GM11168 (cell line): ENCODE data around the gene TOM1L1.

ENCODE experiments used
- in situ Hi-C: fragments of 300-500 bp; cut with MboI; formaldehyde crosslinking; loops from one replicate; pipeline ENCODE4 v1.12.0; 2022; ENCODE audit warnings: low sequenced_read_pairs; ENCODE audit not compliant: unreplicated experiment

TOM1L1 gene

GRCh38 chr17:54941285-54941684 lies 40.6 kb downstream of the TOM1L1 start:
- in situ Hi-C loops = no loop called here

DNA sequence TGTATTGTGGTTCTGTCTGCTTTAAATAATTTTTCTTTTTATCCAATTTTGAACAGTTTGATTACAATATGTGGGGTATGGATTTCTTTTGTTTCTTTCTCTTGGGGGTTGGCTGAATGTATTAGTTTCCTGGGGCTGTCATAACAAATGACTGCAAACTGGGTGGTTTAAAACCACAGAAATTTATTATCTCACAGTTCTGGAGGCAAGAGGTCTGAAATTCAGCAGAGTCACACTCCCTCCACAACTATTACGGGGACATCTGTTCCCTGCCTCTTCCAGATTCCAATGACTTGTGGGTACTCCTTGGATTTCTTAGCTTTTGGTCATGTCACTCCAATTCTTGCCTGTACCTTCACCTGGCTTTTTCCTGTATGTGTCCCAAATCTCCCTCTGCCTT lies 44.1 kb downstream of the TOM1L1 start:
- in situ Hi-C loops = no loop called here

DNA sequence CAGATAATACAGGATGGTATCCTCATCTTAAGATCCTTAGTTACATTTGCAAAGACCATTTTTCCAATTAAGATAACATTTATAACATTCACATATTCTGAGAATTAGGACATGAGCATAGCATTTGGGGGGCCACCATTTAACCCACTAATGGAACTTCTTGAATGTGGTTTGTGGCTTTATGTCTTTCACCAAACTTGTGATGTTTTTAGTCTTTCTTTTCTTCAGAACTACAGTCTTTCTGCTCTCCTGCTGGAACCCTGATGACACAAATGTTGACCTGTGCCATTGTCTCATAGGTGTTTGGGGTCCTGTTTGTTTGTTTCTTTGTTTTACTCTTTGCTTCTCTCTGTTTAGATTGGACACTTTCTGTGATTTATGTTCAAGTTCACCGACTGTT lies 44.6 kb downstream of the TOM1L1 start:
- in situ Hi-C loops = no loop called here

- in situ Hi-C loops = no loop called here
Measured at GRCh38 chr17:54945671-54946070, 45.0 kb downstream of the TOM1L1 start.

DNA sequence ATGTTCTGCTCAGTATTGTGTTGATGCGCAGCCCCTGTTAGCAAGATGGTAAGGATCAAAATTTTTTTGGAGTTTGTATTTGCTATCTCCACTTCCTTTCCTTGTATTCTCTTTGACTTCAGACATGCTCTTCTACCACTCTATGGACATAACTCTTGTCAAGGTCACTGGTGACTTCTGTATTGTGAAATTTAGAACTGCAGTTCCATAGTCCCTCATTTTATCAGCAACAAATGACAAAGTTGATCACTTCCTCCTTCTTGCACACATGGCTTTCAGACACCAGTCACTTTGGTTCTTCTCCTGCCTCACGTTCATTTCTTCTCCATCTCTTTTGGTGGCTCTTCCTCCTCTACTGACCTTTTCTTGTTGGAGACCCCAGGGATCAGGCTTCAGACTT lies 46.7 kb downstream of the TOM1L1 start:
- in situ Hi-C loops = no loop called here

- in situ Hi-C loops = no loop called here
Measured at GRCh38 chr17:54948380-54948779, 47.7 kb downstream of the TOM1L1 start.

GRCh38 chr17:54950116-54950515 lies 49.5 kb downstream of the TOM1L1 start:
- in situ Hi-C loops = no loop called here

DNA sequence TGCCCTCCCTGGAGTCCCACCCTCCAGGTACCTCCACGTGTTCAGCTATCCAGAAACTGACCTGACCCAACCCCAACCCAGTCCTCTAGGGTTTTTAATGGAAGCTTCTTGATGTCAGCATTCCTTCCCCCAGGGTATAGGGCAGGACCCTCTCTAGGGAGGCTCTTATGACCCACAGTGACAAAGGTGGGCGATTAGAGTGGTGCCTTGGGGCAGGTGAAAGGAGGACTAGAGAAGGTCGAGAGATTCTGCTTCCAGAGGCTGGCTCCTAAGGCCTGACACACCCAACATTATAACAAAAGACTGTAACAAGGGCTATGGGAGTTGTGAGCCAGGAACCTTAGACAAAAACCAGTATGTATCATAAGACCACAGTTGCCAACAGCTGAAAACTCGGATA lies 50.6 kb downstream of the TOM1L1 start:
- in situ Hi-C loops = no loop called here

- in situ Hi-C loops = no loop called here
Measured at GRCh38 chr17:54956791-54957190, 56.1 kb downstream of the TOM1L1 start.

DNA sequence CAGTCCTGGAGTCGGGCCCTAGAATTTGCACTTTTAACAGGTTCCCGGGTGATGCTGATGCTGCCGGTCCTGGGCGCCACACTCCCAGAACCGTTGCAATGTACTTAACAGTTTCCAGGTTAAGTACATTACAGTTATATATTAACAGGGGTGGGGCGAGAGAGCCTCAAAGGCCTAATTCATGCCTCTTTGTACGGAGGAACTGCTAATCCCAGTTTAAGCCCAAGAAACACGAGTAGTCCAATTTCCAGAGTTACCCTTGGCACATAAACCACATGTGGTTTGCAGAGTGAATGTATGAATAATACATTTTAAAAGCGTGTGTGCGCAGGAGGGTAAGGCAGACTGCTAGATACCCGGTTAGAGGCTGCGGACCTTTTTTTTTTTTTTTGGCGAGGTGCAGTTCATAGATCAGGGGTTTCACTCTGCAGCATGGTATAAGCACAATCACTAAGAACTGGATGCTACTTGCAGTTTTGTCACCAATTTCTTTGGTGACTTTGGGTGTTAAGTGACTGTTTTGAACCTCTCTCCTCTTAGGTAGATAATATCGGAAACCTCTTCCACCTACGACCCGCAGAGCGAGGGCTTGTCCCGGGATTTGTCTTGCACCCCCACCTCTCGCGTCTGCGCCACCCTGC lies 67.1 kb downstream of the TOM1L1 start:
- in situ Hi-C loops = no loop called here

GRCh38 chr17:54968262-54968987 lies 67.8 kb downstream of the TOM1L1 start, which contains the start of the genes COX11 and STXBP4:
TSS of gene COX11 (minus strand) at chr17:54968654. CDS start at chr17:54968646, 8 bp downstream.
TSS of gene STXBP4 (plus strand) at chr17:54968765. CDS start at chr17:54986220, 17,455 bp downstream.
- in situ Hi-C loops = no loop called here

DNA sequence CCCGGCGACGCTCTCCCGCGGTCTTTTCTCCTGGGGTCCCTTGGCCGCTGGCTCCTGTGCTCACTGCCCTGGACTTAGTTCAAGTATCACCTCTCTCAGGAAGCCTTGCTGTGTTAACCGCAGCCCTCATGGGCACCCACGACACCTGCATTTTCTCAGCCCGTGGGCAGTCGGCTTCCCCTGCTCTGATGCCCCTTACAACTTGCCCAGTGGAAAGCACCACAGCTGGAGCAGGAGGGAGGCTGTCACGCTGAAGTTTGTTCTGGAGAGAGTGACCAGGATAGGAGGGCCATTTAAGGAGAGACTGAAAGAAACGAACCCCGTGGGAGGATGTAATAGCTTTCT lies 68.3 kb downstream of the TOM1L1 start:
- in situ Hi-C loops = no loop called here

GRCh38 chr17:54969658-54970572 lies 69.3 kb downstream of the TOM1L1 start:
- in situ Hi-C loops = no loop called here

DNA sequence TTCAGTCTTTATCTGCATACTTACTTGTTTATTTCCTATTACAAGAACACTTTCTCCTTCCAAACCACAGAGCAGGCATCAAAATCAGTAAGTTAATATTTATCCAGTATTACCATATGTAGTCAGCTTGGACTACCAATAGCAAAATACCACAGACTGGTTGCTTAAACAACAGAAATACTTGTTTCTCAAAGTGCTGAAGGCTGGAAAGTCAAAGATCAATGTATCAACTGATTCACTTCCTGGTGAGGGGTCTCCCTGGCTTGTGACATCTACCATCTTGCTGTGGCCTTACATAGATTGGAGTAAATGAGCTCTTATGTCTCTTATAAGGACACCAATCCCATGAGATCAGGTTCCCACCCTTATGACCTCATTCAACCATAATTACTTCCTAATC lies 70.5 kb downstream of the TOM1L1 start:
- in situ Hi-C loops = no loop called here

DNA sequence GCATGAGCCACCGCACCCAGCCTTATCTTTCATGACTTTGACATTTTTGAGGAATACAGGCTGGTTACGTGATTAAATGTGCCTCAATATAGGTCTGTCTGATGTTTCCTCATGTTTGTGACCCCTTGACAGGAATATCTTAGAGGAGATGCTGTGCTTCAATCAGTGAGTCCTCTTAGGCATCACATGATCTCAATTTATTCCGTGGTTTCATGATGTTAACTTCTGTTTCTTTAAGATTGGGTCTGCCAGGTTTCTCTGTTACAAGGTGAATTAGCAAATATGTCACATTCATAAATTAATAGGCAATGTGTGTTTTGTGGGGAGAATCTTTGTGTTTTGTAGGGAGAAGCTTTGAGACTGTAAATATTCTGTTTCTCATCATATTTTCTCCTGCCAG lies 71.2 kb downstream of the TOM1L1 start:
- in situ Hi-C loops = no loop called here

- in situ Hi-C loops = no loop called here
Measured at GRCh38 chr17:54972406-54973138, 71.9 kb downstream of the TOM1L1 start.

DNA sequence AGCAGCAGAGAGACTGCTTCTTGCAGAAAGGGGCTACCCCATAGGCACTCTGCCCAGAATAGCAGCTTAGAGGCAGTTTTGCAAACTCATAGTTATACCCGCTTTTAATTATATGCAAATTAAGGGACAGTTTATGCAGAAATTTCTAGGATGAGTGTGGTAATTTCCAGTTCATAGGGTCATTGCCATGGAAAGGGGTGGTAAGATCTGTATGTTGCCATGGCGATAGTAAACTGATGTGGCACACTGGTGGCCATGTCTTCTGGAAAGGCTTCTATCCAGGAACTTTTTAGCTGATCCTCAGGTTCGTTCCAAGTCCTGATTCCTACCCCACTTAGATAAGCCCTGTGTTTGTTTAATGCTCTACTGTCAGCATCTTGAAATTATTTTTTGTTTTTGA lies 74.1 kb downstream of the TOM1L1 start:
- in situ Hi-C loops = no loop called here

DNA sequence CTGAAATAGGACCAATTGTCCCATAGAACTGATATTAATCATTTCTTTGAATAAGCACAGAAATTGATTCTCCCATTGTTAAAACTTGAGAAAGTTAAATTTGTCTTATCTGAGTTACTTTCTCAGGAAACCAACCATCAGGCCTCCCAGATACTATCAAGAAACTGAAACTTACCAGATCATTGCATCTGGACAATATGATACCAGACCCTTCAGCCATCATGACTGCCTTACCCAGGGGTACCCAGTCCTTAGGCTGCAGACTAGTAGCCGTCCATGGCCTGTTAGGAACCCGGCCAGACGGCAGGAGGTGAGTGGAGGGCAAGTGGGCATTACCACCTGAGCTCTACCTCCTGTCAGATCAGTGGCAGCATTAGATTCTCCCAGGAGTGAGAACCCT lies 75.7 kb downstream of the TOM1L1 start:
- in situ Hi-C loops = no loop called here

- in situ Hi-C loops = no loop called here
Measured at GRCh38 chr17:54977744-54978143, 77.1 kb downstream of the TOM1L1 start.

GRCh38 chr17:54979657-54980056 lies 79.0 kb downstream of the TOM1L1 start:
- in situ Hi-C loops = no loop called here
